HG03039 (cell line): ENCODE data around the gene GAREM1.

ENCODE experiments used
- ATAC-seq: cut with Tn5 transposase; IDR thresholded peaks from one replicate; pipeline ENCODE4 v1.9.1; 2021; ENCODE audit warnings: mild to moderate bottlenecking, moderate library complexity; ENCODE audit not compliant: unreplicated experiment

Gene GAREM1

GRCh38 chr18:32459361-32460101 is 11.2 kb downstream of the GAREM1 start:
- ATAC-seq, result no peak

DNA sequence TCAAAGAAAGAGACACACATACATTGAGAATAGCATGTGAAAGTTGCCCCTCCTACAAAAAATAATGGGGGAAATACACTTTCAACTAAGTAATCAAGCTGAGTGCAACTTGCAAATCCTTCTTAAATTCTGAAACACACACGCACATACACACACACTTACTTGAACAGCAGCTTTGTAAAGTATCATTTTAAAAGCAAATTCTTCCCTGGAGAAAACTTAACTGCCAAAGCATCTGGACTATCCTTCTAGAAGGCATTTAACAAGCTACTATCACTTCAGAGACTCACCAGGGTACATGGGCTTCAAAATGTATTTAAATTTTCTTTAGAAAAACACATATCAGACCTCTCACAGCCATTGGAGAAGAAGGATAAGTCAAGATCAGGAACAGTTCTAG is 15.3 kb downstream of the GAREM1 start:
- ATAC-seq, result no peak

DNA sequence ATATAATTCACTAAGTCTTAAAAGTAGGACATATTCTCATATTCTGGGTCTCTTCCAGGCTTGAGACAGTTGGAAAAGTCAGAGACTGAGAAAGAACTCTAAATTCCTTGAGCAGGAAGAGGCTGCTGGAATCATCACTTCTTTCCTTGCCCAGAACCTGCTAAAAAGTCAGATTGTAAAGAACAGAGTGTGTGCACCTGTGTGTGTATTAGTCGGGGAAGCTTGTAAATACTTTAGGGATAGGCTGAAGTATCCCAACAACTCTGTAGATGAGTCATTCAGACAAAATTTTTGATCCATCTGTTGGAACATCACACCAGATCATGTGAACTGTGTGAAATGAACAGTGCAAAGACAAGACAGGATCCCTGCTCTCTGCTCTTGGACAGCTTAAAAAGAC is 16.1 kb downstream of the GAREM1 start:
- no peak for ATAC-seq

- ATAC-seq, result no peak
Measured at GRCh38 chr18:32450874-32451273, 19.8 kb downstream of the GAREM1 start.

DNA sequence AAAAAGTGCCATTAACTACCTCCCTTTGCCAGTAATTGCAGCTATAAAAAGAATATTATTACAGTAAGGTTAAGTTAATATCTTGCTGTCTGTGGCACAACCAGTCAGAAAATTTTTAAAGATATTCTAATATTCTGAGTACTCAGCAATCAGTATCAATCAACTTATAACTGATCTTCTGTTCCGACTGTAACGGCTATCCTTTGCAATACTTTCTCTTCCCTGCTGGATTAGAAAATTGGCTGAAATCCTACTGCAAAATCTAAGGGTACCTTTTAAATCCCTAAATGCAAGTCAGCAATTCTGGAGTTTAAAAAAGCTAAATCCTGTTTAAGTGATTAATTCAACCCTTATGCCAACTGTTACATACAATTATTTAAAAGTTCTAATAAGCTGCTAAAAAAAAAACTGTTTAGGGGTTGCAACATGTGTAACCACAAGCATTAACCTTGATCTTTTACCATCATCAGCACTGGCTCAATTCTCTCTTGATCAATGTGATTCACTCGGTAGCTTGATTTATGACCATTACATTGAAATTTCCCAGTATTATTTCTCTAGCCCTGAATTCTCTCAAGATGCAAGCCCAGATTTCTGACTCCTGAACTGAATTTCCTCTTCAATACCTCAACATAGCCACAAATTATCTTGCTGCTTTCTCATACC is 20.5 kb downstream of the GAREM1 start:
- no peak for ATAC-seq

- no peak for ATAC-seq
Measured at GRCh38 chr18:32446780-32447179, 23.9 kb downstream of the GAREM1 start.

GRCh38 chr18:32445846-32446245 is 24.8 kb downstream of the GAREM1 start:
- no peak for ATAC-seq

DNA sequence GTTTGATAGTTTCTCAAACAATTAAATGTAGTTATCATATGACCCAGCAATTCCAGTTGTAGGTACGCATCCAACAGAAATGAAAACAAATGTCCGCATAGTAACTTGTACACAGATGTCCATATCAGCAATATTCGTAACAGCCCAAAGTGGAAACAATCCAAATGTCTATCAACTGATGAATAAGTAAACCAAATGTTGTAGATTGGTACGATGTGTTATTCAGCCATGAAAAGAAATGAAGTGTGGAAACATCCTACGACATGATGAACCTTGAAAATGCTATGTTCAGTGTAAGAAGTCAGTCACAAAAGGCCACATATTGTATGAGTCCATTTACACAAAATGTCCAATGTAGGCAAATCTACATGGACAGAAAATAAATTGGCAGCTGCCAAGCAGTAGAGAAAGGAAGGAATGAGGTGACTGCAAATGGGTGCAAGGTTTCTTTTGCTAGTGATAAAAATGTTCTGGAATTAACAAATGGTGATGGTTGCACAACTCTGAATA is 26.9 kb downstream of the GAREM1 start:
- ATAC-seq, result no peak

- ATAC-seq, result no peak
Measured at GRCh38 chr18:32443033-32443705, 27.5 kb downstream of the GAREM1 start.

GRCh38 chr18:32442575-32442974 is 28.1 kb downstream of the GAREM1 start:
- no peak for ATAC-seq

- ATAC-seq, result no peak
Measured at GRCh38 chr18:32441533-32441932, 29.1 kb downstream of the GAREM1 start.

GRCh38 chr18:32440518-32440917 is 30.2 kb downstream of the GAREM1 start:
- ATAC-seq, result no peak

DNA sequence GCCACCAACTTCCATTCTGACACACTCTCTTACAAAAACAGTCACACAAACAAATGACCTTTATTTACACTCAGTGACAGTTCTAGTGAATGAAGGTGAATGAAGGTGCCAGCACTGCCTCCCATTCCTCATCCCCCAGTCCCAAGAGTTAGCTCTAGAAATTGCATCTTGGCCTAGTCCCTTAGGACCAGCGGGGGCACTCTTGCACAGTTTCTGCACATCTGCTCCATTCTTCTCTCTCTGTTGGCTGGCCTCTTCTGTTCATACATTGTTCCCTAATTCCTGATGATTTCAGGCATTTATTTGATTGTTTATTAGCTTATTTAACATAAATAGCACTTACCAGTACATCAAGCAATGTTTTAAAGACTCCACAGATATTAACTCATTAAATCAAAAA is 30.9 kb downstream of the GAREM1 start:
- ATAC-seq, result no peak

GRCh38 chr18:32439241-32439640 is 31.4 kb downstream of the GAREM1 start:
- ATAC-seq, result no peak

- ATAC-seq, result no peak
Measured at GRCh38 chr18:32438173-32438572, 32.5 kb downstream of the GAREM1 start.

GRCh38 chr18:32437100-32437834 is 33.4 kb downstream of the GAREM1 start:
- ATAC-seq, result no peak

- ATAC-seq, result no peak
Measured at GRCh38 chr18:32435631-32436500, 34.8 kb downstream of the GAREM1 start.

GRCh38 chr18:32431753-32432152 is 38.9 kb downstream of the GAREM1 start:
- no peak for ATAC-seq

- no peak for ATAC-seq
Measured at GRCh38 chr18:32429402-32429801, 41.3 kb downstream of the GAREM1 start.
